ENCODE data around the gene ITGA11.

DNA sequence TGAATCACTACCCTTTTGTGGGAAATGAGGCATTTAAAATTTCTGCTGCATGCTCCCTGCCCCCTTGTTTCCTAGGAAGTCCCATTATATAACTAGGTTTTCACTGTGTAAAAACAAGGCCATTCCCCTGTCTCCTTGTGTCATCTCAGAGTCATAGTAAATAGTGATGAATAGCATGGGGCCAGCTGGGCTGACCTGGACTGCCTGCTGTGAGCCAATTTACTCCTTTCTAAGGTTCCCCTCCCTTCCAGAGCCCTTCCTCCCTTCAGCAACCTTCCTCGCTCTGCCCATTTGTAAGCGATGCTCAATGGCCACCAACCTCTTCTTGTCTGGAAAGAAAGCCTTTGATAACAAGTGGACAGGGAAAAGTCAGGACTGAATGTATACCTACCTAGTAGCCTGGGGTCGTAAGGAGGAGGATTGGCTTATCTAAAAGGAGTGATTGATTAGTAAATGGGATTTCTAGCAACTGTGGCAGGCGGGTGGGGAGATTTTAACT is 11.7 kb downstream of the ITGA11 start:
- TF ChIP-seq, protein P1, sequence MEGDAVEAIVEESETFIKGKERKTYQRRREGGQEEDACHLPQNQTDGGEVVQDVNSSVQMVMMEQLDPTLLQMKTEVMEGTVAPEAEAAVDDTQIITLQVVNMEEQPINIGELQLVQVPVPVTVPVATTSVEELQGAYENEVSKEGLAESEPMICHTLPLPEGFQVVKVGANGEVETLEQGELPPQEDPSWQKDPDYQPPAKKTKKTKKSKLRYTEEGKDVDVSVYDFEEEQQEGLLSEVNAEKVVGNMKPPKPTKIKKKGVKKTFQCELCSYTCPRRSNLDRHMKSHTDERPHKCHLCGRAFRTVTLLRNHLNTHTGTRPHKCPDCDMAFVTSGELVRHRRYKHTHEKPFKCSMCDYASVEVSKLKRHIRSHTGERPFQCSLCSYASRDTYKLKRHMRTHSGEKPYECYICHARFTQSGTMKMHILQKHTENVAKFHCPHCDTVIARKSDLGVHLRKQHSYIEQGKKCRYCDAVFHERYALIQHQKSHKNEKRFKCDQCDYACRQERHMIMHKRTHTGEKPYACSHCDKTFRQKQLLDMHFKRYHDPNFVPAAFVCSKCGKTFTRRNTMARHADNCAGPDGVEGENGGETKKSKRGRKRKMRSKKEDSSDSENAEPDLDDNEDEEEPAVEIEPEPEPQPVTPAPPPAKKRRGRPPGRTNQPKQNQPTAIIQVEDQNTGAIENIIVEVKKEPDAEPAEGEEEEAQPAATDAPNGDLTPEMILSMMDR (conservative IDR thresholded peaks at IDR 0.05 in 1 of 2, IDR thresholded peaks at IDR 0.05 in 1 of 2; ENCODE audit: low read depth in 1 of 2, low read length in 2 of 2), result no peak
- TF ChIP-seq EZH2 (IDR thresholded peaks at IDR 0.05; ENCODE audit: low read length, missing control alignments), result no peak

Measured in fibroblast of lung (primary cell).